ENCODE data around the gene SLC39A12.
"Not testable (repeated sequence)": the region's sequence is repeated elsewhere in the genome, so short reads cannot be mapped to it uniquely, and the experiment has no call there.

SLC39A12 gene

GRCh38 chr10:17951868-17952371, at the start of gene SLC39A12:
SLC39A12 (plus strand) TSS chr10:17951918; CDS start chr10:17953277, 1,359 bp downstream.
- peak; percentile 54 for DNase-seq (ENCODE audit: low spot score)

DNA sequence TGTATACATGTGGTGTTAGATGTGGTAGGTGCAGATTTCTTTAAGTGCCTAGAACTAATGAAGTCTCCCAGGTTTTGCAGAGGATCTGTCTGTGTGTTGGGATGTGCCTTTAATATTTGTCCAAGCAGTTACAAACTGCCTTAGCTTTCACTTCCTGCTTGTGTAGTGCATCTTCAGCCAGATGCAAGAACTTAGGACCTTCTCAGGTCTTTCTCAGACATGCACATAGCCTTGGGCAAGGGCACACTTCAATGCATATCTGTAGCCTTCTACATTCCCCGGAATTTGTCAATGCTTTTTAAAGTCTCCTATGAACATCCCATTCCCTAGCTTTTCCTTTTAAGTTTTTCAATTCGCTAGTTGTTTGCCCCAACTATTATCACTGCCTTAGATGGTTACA, 47.2 kb upstream of the SLC39A12 start:
- DNase-seq (ENCODE audit: low spot score), result no peak

GRCh38 chr10:17905491-17905890, 46.2 kb upstream of the SLC39A12 start:
- DNase-seq (ENCODE audit: low spot score), result no peak

- no peak for DNase-seq (ENCODE audit: low spot score)
Observed at GRCh38 chr10:17906002-17906401, 45.7 kb upstream of the SLC39A12 start.

- no peak for DNase-seq (ENCODE audit: low spot score)
Observed at GRCh38 chr10:17907641-17908040, 44.1 kb upstream of the SLC39A12 start.

GRCh38 chr10:17910125-17910789, 41.5 kb upstream of the SLC39A12 start:
- peak; percentile 53 for DNase-seq (ENCODE audit: low spot score)

DNA sequence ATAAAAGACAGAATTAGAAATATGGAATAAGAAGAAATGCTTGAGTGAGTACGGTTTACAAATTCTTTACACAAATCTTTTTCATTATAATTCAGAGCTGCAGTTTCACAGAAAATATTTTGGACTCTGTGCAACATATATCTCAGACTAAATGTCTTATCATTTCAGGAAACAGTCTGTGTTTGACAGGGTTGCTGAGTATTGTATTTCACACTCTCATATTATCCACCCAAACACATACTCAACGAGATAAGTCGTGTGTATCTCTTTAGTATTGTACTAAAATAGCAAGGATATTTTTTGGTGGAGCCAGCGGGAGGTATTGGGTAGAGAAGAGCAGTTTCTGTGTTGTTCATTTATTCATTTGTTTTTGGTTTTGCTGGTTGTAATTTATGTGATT, 39.0 kb upstream of the SLC39A12 start:
- DNase-seq (ENCODE audit: low spot score), result no peak

GRCh38 chr10:17913604-17914003, 38.1 kb upstream of the SLC39A12 start:
- no peak for DNase-seq (ENCODE audit: low spot score)

- no peak for DNase-seq (ENCODE audit: low spot score)
Observed at GRCh38 chr10:17914169-17915045, 37.3 kb upstream of the SLC39A12 start.

DNA sequence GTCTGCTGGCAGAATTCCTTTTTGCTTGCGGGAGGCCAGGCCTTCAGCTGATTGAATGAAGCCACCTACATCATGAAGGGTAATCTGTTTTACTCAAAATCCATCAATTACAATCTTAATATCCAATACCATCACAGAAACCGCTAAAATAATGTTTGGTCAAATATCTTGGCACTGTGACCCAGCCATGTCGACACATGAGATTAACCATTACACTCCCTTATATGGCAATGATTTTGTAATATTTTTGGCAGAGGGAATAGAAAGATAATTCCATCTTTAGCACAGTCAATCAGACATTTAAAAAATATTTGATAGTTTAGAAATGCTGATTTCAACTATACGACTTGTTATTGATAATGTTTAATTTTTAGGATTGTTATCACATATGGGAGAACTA, 36.5 kb upstream of the SLC39A12 start:
- no peak for DNase-seq (ENCODE audit: low spot score)

DNA sequence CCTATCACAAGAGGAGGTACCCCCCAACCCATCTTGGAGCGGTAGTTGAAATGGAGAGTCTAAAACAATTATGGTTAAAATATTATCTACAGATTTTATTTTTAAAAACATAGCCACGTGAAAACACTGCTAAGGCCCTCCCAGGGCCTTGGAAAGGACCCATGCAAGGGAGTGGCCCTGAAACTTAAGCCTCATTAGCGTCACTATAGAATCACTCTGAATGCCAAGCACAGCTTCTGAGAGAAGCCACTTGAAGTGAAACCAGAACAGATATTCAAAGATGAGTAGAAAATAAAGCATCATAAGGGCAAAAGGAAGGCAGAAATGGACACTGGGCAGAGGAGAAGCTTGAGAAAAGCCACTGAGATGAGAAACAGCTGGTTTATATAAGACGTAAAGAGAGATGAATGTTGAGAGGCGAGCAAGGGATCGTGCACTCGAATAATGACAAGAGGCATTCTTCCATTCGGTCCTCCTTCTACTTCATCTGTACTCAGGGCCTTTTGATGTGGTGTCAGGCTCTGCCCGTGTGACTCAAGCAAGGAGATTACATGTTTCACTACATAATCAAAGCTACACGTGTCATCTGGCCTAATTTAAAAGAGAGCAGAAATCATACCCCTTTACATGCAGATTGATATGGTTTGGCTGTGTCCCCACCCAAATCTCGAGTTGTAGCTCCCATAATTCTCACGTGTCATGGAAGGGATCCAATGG, 33.4 kb upstream of the SLC39A12 start:
- DNase-seq (ENCODE audit: low spot score), result no peak

DNA sequence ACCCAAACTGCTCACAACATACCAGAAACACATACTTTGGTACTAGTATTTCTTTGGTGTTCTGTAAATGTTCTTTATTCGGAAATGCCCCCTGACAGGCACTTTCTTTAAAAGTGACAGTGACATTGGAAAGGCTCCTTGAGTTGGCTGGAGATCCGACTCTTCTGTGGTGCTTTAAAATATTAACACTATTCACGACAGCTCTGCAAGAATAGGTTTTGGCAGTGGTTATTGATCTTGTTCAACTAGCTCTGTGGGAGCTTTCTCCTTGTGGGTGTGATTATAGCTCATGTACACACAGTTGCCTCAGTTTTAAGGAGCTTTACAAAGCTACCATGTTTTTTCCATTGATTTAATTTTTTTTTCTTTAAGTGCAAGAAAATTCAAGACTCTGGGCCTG, 30.3 kb upstream of the SLC39A12 start:
- no peak for DNase-seq (ENCODE audit: low spot score)

GRCh38 chr10:17923728-17924127, 28.0 kb upstream of the SLC39A12 start:
- DNase-seq (ENCODE audit: low spot score), result peak; percentile 93

- DNase-seq (ENCODE audit: low spot score), result no peak
Observed at GRCh38 chr10:17943033-17943745, 8.5 kb upstream of the SLC39A12 start.

DNA sequence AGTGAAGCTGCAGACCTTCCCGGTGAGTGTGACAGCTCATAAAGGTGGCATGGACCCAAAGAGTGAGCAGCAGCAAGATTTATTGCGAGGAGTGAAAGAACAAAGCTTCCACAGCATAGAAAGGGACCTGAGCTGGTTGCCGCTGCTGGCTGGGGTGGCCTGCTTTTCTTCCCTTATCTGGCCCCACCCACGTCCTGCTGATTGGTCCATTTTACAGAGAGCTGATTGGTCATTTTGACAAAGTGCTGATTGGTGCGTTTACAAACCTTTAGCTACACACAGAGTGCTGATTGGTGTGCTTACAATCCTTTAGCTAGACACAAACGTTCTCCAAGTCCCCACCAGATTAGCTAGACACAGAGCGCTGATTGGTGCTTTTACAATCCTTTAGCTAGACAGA, 1.4 kb upstream of the SLC39A12 start:
- DNase-seq (ENCODE audit: low spot score), result not testable (repeated sequence)

DNA sequence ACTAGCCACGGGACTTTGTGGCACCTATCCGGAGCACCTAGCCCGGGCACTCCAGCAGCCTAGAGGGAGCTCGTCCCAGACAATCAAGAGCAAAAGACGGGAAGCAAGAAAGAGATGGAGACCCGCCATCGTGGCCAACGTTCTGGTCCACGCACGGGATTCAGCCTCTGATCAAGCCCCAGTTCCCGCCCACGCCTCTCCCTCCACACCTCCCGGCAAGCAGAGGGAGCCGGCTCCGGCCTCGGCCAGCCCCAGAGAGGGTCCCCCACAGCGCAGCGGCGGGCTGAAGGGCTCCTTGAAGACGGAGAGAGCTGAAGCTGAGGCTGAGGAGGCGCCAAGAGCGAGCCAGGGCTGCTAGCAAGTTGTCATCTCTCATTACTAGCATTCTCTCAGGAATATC, 992 bp upstream of the SLC39A12 start:
- no peak for DNase-seq (ENCODE audit: low spot score)

DNA sequence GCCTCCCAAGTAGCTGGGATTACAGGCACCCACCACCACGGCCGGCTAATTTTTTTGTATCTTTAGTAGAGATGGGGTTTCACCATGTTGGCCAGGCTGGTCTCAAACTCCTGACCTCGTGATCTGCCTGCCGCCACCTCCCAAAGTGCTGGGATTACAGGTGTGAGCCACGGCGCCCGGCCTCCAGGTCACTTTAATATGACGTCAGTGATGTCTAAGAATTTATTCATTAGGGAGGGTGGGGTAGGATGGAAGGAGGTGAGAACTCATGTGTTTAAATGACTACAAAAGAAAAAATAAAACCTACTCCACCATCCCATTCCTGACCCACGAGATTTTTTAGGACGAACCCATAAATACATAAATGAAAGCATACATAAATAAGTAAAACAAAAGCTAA, 2.7 kb downstream of the SLC39A12 start:
- not testable (repeated sequence) for DNase-seq (ENCODE audit: low spot score)

GRCh38 chr10:17954861-17955260, 3.1 kb downstream of the SLC39A12 start:
- peak; percentile 17 for DNase-seq (ENCODE audit: low spot score)

- no peak for DNase-seq (ENCODE audit: low spot score)
Observed at GRCh38 chr10:17958049-17958448, 6.3 kb downstream of the SLC39A12 start.

DNA sequence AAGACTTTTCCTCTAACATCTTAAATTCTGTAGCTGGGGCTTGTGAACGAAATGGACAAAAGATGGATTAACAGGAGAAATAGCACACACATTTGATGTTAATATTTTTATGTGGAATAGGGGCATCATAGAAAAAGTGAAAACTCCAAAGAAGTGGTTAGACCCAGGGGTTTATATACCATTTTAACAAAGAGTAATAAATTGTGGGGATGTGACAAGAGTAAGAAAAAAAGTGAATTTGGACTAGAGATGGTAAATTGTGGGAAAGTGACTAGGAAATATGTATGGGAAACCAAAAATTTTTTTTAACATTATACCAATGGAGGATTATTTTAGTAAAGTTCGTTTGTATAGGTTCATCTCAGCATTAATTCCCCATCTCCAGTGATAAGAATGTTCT, 8.2 kb downstream of the SLC39A12 start:
- DNase-seq (ENCODE audit: low spot score), result no peak

- peak; percentile 33 for DNase-seq (ENCODE audit: low spot score)
Observed at GRCh38 chr10:17961551-17962422, 10.1 kb downstream of the SLC39A12 start.

Data from AG08395 (cell line).